NCI-H510A treated with DMSO at 0.1 percent for 48 hours (cell line): ENCODE measurements around the gene COL25A1.
"Not testable (repeated sequence)": the region's sequence is repeated elsewhere in the genome, so short reads cannot be mapped to it uniquely, and the experiment has no call there.

Experiments used
- DNase-seq: peaks from one replicate; lab custom pipeline; 2025; lab: John Stamatoyannopoulos, UW

The COL25A1 gene

DNA sequence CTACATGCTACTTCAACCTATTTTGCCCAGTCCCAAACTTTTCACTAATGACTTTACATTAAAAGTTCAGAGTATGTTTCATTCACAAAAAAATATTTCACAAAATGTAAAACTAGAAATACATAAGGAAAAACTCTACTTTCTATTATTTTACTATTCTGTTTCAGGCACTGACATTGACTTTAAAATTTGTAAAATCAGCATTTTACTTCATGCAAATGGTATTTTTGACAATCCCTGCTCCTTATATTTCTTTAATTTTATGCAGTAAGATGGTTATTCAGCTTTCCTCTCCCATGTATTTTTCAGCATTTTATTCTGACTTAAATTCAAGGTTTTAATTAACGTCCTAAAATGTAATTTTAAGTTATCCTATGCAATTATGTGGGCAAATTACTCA, 178.5 kb downstream of the COL25A1 start:
- DNase-seq, result no peak

DNA sequence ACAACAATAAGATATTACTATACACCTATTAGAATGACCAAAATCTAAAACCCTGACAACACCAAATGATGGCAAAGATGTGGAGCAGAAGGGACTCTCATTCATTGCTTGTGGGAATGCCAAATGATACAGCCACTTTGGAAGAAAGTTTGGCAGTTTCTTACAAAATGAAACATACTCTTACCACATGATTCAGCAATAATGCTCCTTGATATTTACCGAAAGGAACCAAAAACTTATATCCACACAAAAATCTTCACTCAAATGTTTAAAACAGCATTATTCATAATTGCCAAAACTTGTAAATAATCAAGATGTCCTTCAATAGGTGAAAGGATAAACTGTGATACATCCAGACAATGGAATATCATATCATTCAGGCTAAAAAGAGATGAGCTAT, 180.9 kb downstream of the COL25A1 start:
- no peak for DNase-seq

DNA sequence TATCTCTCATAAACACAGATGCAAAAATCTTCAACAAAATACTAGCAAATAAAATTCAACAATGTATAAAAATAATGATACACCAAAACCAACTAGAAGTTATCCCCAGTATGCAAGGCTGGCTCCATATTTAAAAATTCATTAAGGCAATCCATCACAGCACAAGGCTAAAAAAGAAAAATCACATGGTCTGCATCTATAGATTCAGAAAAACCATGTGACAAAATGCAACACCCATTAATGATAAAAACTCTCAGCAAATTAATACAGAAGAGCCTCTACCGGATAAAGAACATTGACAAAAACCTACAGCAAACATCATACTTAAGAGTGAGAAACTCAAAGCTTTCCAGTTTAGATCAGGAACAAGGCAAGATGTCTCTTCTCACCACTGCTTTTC, 182.6 kb downstream of the COL25A1 start:
- DNase-seq, result no peak

DNA sequence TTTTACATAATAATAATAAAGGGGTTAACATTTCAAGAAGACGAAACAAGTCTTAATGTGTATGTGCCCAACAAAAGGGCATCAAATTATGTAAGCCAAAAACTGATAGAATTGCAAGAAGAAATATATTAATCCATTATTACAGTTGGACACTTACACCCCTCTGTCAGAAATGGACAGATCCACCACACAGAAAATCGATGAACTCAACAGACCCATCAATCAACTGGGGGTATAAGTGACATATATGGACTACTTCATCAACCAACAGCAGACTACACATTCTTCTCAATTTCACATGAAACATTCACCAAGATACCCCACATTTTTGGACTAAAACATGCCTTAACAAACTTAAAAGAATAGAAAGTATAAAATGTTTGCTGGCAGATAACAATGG, 183.8 kb downstream of the COL25A1 start:
- DNase-seq, result no peak

DNA sequence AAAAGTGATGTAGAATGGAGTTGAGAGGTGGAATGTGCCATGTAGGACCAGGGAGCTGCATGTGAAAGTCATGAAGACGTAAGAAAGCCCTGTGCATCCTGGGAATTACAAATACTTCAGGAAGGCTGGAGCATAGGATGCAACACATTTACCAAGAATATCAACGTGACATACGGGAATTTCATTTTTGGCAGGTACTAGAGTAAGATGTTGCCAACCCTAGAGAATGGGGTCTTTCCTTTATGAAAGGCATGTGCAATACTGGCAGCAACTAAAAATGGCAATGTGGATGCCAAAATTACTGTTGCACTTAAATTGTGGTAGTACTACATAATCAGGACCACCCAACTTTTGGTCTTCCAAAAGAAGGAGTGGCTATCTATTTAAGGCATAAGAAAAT, 188.0 kb downstream of the COL25A1 start:
- no peak for DNase-seq

DNA sequence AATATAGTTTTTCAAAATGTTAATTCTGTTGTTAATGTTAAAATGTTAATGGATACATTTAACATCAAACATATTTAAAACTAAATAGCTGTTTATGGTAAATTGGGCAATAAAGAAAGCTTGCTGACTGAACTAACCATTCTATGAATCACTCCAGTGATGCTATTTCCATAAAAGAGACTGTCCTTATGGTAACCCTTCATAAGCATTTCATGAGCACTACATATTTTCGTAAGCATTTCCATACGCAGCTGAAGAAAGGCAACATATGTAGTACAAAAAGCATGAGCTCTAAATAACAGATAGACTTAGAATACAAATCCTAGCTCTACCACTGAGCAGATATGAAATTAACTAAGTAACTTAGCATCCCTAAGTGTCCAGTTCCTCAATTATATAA, 188.9 kb downstream of the COL25A1 start:
- no peak for DNase-seq

DNA sequence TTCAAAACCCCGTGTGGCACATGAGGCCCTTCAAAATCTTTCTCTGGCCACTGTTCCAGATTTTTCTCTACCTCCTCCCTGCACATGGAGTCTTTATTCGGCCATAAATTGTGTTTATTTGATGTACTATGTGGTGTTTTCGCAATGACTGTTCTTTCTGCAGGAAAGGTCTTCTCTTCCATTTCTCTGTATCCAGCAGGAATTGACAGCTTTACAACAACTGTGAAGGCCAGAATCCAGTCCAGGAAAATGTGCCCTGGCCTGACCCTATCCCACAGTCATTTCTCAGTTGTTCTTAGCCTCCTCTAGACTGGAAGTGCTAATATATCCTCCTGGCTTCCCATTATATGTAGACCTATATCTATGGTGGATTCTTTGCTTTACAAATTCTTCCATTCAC, 191.4 kb downstream of the COL25A1 start:
- DNase-seq, result no peak

- DNase-seq, result not testable (repeated sequence)
These were observed 194.2 kb downstream of the COL25A1 start for GRCh38 chr4:109108215-109108614.

DNA sequence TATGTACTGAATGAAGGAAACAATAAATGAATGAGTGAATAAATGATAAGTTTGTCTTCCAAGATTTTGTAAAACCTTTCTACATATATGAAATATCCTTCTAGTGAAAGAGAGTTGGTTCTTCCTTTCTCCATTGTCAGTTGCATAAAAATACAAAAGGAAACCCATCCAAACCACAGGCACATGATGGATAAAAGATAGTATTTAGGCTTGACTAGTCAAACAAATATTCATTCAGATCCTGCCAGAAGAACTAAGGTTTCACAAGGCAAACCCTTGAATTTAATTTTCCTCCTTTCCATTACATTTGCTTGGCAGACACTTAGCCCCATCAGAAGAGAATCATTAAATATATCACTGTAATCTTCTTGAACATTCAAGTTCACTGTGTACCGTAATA, 208.4 kb downstream of the COL25A1 start:
- DNase-seq, result no peak

DNA sequence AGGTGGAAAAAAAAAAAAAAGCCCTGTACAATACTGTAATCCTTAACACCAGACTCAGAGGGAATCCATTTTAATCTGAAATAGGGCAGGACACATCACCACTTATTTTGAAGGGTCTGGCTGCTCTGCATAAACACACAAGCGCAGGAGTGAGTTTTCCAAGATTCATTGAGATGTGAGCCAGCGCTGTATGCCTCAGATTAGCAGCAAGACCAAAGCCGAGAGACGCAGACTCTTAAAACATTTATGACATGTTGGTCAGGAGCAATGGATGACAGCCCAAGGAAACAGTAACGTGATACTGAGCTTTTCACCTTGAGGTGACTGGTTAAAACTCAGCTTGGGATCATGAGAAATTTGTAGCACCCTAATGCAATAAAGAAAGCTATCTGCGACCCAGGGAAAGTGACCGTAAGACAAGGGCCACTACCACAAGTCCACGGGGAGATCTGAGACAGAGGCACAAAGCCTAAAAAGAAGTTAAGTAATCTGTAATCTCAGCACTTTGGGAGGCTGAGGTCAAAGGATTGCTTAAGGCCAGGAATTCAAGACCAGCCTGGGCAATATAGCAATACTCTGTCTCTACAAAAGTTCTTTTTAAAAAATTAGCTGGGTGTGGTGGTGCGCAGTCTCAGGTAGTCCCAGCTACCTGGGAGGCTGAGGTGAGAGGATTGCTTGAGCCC, 210.6 kb downstream of the COL25A1 start:
- no peak for DNase-seq

DNA sequence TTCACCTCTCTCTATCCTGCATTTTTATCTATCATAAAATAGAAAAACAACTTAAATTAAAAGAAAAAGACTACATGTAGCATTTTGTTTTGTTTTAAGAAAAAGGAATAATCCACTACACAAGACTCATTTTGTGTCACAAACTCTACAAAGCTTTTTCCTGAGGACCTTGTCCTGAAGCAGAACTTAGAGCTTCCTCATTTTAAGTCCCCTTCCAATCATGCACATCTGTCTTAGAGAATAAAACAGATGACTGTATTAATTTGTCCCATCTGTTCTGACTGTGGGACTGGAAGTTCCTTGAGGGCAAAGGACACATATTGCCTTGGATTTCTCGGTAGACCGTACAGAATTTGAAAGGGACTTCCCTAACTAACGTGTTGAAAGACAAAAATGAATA, 218.5 kb downstream of the COL25A1 start:
- DNase-seq, result no peak

DNA sequence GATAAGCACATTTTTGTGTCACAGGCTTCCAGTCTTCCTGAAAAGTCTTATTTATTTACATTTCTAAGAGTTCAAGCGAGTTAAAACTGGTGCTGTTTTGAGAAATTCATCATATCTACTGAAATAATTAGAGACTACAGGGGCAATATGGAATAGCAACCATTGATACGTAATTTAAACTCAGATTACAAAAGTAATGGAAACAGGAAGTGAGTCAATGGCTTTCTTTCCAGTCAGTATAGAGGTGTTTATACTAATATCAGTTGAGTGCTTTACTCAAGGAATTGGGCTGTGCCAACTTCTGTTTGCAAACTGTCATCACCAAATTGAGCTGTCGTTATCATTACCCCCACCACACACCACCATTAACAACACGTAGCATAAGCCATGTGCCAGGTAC, 222.7 kb downstream of the COL25A1 start:
- DNase-seq, result peak; percentile 5

- DNase-seq, result no peak
These were observed 223.3 kb downstream of the COL25A1 start for GRCh38 chr4:109079201-109079600.

- DNase-seq, result no peak
These were observed 223.7 kb downstream of the COL25A1 start for GRCh38 chr4:109078724-109079123.

DNA sequence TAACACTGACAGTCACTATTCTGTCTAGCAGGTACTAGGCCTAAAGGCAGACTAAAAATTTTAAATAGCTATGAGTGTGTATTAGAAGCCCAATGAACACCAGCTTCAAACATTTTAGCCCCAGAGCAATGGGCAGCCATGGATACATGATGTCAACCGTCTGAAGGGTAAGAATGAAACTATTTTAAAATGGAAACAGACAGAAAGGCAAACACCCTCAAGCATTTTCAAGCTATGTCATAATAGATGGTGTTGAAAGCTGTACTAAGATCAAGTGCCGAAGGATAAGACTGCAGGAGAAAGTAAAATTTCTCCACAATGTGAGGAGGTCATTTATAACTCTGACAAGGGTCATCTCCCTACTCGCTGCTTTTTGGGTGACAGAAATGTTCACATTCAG, 225.0 kb downstream of the COL25A1 start:
- no peak for DNase-seq

DNA sequence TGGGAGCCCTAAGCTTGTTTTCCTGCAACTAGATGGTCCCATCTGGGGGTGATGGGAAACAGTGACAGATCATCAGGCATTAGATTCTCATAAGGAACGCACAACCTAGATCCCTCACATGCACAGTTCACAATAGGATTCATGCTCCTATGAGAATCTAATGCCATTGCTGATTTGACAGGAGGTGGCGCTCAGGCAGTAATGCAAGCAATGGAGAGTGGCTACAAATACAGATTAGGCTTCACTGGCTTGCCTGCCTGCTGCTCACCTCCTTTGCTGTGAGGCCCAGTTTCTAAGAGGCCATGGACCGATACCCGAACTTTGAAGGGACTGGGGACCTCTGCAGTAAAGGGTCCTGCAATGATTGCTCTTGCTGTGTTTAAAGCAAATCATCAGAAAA, 225.7 kb downstream of the COL25A1 start:
- not testable (repeated sequence) for DNase-seq

GRCh38 chr4:109075621-109076020, 226.8 kb downstream of the COL25A1 start:
- no peak for DNase-seq

DNA sequence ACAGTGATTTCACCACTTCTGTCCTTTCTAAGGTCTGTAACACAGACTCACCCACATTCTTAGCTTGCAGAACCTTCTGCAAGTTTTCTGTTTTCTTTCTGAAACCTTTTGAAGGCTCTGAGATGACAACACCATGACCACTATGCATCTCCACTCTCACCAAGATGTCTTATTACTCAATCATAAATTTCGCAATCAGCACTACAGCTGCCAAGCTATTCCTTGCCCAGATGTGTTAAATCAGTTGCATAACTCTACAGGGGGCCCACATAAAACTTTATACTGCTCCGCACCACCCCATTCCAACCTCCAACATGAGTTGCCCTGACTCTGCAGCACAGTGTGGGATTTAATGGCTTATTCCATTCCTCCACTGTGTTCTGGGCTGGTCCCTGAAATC, 229.9 kb downstream of the COL25A1 start:
- DNase-seq, result no peak

GRCh38 chr4:109070677-109071076, 231.8 kb downstream of the COL25A1 start:
- DNase-seq, result not testable (repeated sequence)

DNA sequence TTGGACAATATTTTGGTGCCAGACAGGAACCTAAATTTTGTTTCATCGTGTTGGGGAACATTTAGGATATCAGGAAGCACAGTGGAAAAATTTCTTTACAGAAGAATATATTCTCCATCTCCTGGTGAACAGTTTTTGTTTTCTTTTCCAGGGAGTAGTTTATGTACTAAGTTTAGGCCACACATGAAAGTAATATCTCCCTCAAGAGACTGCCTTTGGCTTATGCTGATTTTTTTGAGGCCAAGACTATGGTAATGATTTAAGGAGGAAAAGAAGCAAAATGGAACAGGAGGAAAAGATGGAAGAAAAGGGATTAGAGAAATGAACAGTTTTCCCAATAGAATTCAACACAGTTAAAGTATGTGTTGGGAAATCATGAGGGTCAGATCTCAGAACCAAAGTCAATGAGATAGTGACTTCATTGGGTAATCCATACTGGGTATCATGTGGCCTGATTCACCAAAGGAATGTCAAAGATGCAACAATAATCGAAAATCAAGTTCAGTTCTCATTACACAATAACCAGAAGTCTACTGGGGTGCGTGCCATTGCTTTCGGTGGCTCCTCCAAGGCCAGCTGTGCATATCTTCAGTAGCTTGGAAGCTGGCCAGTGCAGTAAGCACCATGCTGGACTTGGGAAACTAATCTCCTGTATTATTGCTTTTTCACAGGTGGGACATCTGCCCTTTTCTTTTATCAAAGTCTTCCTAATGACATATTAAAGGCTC, 234.8 kb downstream of the COL25A1 start:
- no peak for DNase-seq

DNA sequence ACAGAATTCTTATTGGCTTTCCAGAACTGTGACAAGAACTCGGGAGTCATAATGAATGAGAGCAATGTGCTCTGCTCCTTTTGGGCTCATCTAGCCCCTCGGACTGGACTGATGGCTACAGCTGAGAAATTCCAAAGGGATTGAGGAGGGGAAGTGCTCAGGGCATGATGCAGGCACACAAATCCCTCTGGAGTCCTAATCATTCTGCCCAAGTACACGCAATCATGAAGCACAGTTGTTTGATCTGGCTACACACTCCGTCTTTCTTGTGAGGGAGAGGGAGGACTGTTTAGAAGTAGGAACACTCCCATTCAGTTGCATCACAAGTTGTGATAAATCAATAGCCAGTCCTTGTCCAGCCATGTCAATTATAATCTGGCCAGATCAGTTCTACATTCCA, 237.5 kb downstream of the COL25A1 start:
- DNase-seq, result no peak

GRCh38 chr4:109053257-109053656, 249.2 kb downstream of the COL25A1 start:
- no peak for DNase-seq

DNA sequence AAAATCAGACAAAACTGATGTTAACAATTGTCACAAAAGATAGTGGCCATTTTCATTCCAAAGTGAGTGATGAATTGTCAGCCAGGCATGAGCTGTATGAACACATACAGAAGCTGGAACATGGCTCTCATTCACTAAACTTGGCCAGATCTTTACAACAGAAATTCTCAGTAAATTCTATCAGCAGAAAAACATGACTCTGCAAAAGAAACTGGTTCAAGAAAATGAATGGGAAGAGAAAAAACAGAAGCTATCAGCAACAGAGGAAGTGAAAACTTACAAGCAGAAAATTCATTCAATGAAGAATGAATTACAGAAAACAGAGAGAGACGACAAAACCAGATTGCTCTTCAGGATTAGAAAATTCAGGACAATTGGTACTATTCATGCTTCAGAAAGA, 249.6 kb downstream of the COL25A1 start:
- no peak for DNase-seq

DNA sequence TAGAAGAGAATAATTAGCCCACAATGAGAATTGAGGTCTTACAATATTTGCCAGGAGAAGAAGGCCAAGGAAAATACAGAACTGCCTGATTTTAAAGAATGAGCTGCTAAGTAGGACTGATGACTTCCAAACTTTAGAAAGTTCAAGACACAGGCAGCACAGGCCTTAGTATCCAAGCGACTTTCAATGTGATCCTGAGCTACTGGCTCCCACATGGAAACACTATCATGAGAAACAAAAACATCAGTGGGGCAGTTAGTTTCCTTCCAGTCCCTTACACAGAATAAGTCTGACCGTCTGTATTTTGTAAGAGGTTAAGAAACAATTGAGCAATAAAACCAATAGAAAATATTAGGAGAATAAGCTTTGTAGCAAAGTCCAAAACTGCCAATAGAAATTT, 251.4 kb downstream of the COL25A1 start:
- no peak for DNase-seq
